ENCODE data around the gene IPO9. TPM values are rescaled to one million over a fixed set of nuclear protein-coding genes. Genes with fewer than 3 reads are reported as not detected.

Gene IPO9
- total and polyA plus RNA-seq, 2 experiments from 2014 or later, result 29.4 to 45.2 TPM

DNA sequence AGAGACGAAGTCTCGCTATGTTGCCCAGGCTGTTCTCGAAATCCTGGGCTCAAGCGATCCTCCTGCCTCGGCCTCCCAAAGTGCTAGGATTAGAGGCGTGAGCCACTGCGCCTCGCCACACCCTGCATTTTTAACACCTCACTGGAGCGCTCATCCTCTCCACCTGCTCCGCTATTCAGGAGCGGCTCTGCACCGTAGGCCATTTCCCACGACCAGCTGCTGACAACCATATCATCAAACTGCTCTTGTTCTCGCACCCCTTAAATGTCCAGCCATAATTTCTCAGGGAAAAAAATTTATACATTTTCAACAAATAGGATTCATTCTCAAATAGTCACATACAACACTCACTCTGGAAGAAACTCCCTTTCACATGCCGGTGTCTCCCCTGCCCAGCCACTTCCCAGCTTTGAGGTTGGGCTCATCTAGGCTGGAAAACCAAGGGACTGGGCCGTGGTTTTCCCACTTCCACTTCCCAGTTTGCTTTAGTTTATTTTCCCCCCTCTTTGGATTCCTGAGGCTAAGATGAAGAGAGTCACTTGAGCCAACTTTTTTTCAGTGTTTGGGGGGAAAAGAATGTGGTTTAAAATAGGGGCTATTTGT lies 639 bp upstream of the IPO9 start:
- Histone ChIP-seq H3K27me3 (no peaks in the 10 kb centered on the region), H3K4me3 (no peak overlapping the region), H3K4me2 (peak overlapping the region; percentile 58), H3K9me3 (ENCODE audit: low read depth) (no peaks in the 10 kb centered on the region), H3K9me2 (replicated peaks; ENCODE audit: insufficient read depth) (no peaks in the 10 kb centered on the region), H3K4me1 (ENCODE audit: insufficient read depth) (peaks cover 9% of the 10 kb centered on the region), H3K27ac (no peak overlapping the region), H3K36me3 (replicated peaks; ENCODE audit: insufficient read depth, low read depth) (no peaks in the 10 kb centered on the region), H4K20me1 (ENCODE audit: insufficient read depth, poor library complexity, severe bottlenecking) (peaks cover 6% of the 10 kb centered on the region), H2AFZ (no peak overlapping the region), H3K79me2 (peaks cover 51% of the 10 kb centered on the region)
- TF ChIP-seq EZH2phosphoT487 (IDR thresholded peaks at IDR 0.05; ENCODE audit: low read depth, severe bottlenecking, unreplicated experiment), result no peak
- TF ChIP-seq CTCF (IDR thresholded peaks at IDR 0.05; ENCODE audit: poor library complexity), result no peak
- TF ChIP-seq EZH2 (IDR thresholded peaks at IDR 0.05; ENCODE audit: borderline replicate concordance), result no peak
- WGBS (ENCODE audit: low lambda C conversion rate, missing lambda C conversion rate), result 94% methylated on average over 16 of the region's 16 CpGs
- no peak for DNase-seq (ENCODE audit: low spot score)

- peak overlapping the region; percentile 81 for H3K4me2 ChIP-seq
- 94% methylated on average over 4 of the region's 4 CpGs for WGBS (ENCODE audit: low lambda C conversion rate, missing lambda C conversion rate)
- peaks cover 80% of the 10 kb centered on the region for H3K79me2 ChIP-seq
Observed at GRCh38 chr1:201831371-201831770, 2.4 kb downstream of the IPO9 start.

GRCh38 chr1:201834621-201835020 lies 5.7 kb downstream of the IPO9 start:
- Histone ChIP-seq H2AFZ (no peak overlapping the region), H3K4me1 (ENCODE audit: insufficient read depth) (peaks cover 5% of the 10 kb centered on the region), H3K9me3 (ENCODE audit: low read depth) (no peaks in the 10 kb centered on the region), H3K27me3 (no peaks in the 10 kb centered on the region), H3K36me3 (replicated peaks; ENCODE audit: insufficient read depth, low read depth) (no peaks in the 10 kb centered on the region), H4K20me1 (ENCODE audit: insufficient read depth, poor library complexity, severe bottlenecking) (peaks cover 11% of the 10 kb centered on the region), H3K9me2 (replicated peaks; ENCODE audit: insufficient read depth) (no peaks in the 10 kb centered on the region), H3K4me3 (no peak overlapping the region), H3K4me2 (no peak overlapping the region), H3K79me2 (peaks cover 97% of the 10 kb centered on the region), H3K27ac (no peak overlapping the region)
- 96% methylated on average over 5 of the region's 5 CpGs for WGBS (ENCODE audit: low lambda C conversion rate, missing lambda C conversion rate)
- TF ChIP-seq EZH2 (IDR thresholded peaks at IDR 0.05; ENCODE audit: borderline replicate concordance), result no peak
- TF ChIP-seq CTCF (IDR thresholded peaks at IDR 0.05; ENCODE audit: poor library complexity), result no peak
- TF ChIP-seq EZH2phosphoT487 (IDR thresholded peaks at IDR 0.05; ENCODE audit: low read depth, severe bottlenecking, unreplicated experiment), result no peak
- DNase-seq (ENCODE audit: low spot score), result no peak

More at GRCh38 chr1:201831371-201831770, 2.4 kb downstream of the IPO9 start:
- Histone ChIP-seq H3K4me3 (no peak overlapping the region), H2AFZ (no peak overlapping the region), H3K27ac (no peak overlapping the region), H3K9me3 (ENCODE audit: low read depth) (no peaks in the 10 kb centered on the region), H4K20me1 (ENCODE audit: insufficient read depth, poor library complexity, severe bottlenecking) (peaks cover 11% of the 10 kb centered on the region), H3K4me1 (ENCODE audit: insufficient read depth) (peaks cover 9% of the 10 kb centered on the region), H3K27me3 (no peaks in the 10 kb centered on the region), H3K9me2 (replicated peaks; ENCODE audit: insufficient read depth) (no peaks in the 10 kb centered on the region), H3K36me3 (replicated peaks; ENCODE audit: insufficient read depth, low read depth) (no peaks in the 10 kb centered on the region)
- TF ChIP-seq EZH2phosphoT487 (IDR thresholded peaks at IDR 0.05; ENCODE audit: low read depth, severe bottlenecking, unreplicated experiment) (no peak), CTCF (IDR thresholded peaks at IDR 0.05; ENCODE audit: poor library complexity) (no peak), EZH2 (IDR thresholded peaks at IDR 0.05; ENCODE audit: borderline replicate concordance) (no peak)
- DNase-seq (ENCODE audit: low spot score), result no peak

Data from hepatocyte (in vitro differentiated cells).